Right lobe of liver (tissue), 6 donors: ENCODE measurements around the gene GTF3C1. TPM values are rescaled to one million over a fixed set of nuclear protein-coding genes. Genes with fewer than 3 reads are reported as not detected.

Experiments
- ATAC-seq, 4 donors: fragments of 200-7000 bp; cut with Tn5 transposase; one replicate each; pipeline ENCODE4 v1.9.1; 2020; ENCODE audit warnings: mild to moderate bottlenecking in 4 of 4, moderate library complexity in 4 of 4
- DNase-seq, 3 donors: peaks; one replicate each; pipeline ENCODE4 v3.0.0-alpha.2; 2020
- H3K27ac ChIP-seq, 3 donors: fragments of 200-600 bp; one replicate each; pipeline ENCODE4 v1.8.0; 2022
- H3K27me3 ChIP-seq, 2 donors: fragments of 200-600 bp; one replicate each; pipeline ENCODE4 v1.8.0; 2022
- H3K36me3 ChIP-seq, 4 donors: fragments of 200-600 bp; sonication (generic) in 1 of 4; one replicate each; pipeline versions ENCODE4 v1.5.1 to v1.8.0; 2017 to 2022; ENCODE audit warnings: control low read depth in 1 of 4
- H3K4me1 ChIP-seq, 4 donors: fragments of 200-600 bp; sonication (generic) in 1 of 4; one replicate each; pipeline versions ENCODE4 v1.5.1 to v1.8.0; 2017 to 2022; ENCODE audit warnings: control low read depth in 1 of 4
- H3K4me3 ChIP-seq, 3 donors: fragments of 200-600 bp; one replicate each; pipeline ENCODE4 v1.8.0; 2022
- H3K9me3 ChIP-seq, 4 donors: fragments of 200-600 bp; sonication (generic) in 1 of 4; one replicate each; pipeline versions ENCODE4 v1.5.1 to v1.8.0; 2017 to 2022; ENCODE audit warnings: control low read depth in 1 of 4
- CTCF ChIP-seq, 4 donors: fragments of 200-600 bp in 3 of 4; fragments of 450-650 bp in 1 of 4; IDR thresholded peaks; one replicate each; pipeline versions ENCODE4 v1.5.1 to v1.8.0; 2016 to 2022; ENCODE audit warnings: antibody characterized with exemption in 4 of 4, mild to moderate bottlenecking in 2 of 4
- POLR2A ChIP-seq: fragments of 450-650 bp; IDR thresholded peaks from one replicate; pipeline ENCODE4 v1.6.1; 2017; ENCODE audit warnings: antibody characterized with exemption, mild to moderate bottlenecking
- WGBS: methylation state at CpG from one replicate; pipeline ENCODE4 v1.1.6; 2018; ENCODE audit warnings: low coverage, low lambda C conversion rate; ENCODE audit not compliant: insufficient coverage; ENCODE audit errors: missing lambda C conversion rate; 5-methylcytosine and 5-hydroxymethylcytosine counted together
- intact Hi-C, 2 donors: fragments of 100-400 bp; cut with DNase I; formaldehyde crosslinking; loops; one replicate each; pipeline versions ENCODE4 v1.11.2 to v1.14.1; 2022
- total RNA-seq, 6 experiments: library from RNA; depleted of rRNA in 2 of 6; stranded (reverse); fragments of >200 nt in 2 of 6; fragmentation: NEBNext Ultra II Directional in 3 of 6; extraction: Animal tissue kit (Norgen Biotek cat#: 25700) in 3 of 6; gene quantifications; one replicate each; pipeline versions ENCODE4 v1.1.0 to v1.2.4, GENCODE V29; 2016 to 2023
- donor health status: DM: no; HTN: yes; CAD: no.
- donor health status: DM: no; HTN: no; CAD: no.
- donor health status: DM: no; HTN: no; CAD: no.
- donor health status: DM: no; HTN: yes; CAD: no.
- donor health status: DM: no; HTN: yes; CAD: no.

Gene GTF3C1
- total RNA-seq, 6 experiments from 2014 or later: 25.3 to 53.3 (median 26.9) TPM

GRCh38 chr16:27588057-27588456 lies 38.3 kb upstream of the GTF3C1 start:
- Histone ChIP-seq H3K4me1 (no peaks in the 10 kb centered on the region), H3K36me3 (no peaks in the 10 kb centered on the region), H3K4me3 (no peak overlapping the region), H3K27me3 (no peaks in the 10 kb centered on the region), H3K9me3 (no peaks in the 10 kb centered on the region), H3K27ac (no peak overlapping the region)
- 100% methylated on average over 3 of the region's 3 CpGs for WGBS
- ATAC-seq (no peak), DNase-seq (no peak)
- TF ChIP-seq POLR2A: no peak
- TF ChIP-seq CTCF (IDR thresholded peaks at IDR 0.05): no peak
- intact Hi-C loops: no loop called here

GRCh38 chr16:27586711-27587110 lies 37.0 kb upstream of the GTF3C1 start:
- no peaks in the 10 kb centered on the region for H3K4me1 ChIP-seq
- H3K4me3 ChIP-seq: no peak overlapping the region
- TF ChIP-seq POLR2A (no peak), CTCF (IDR thresholded peaks at IDR 0.05) (no peak)
- H3K27ac ChIP-seq: no peak overlapping the region
- intact Hi-C loops: no loop called here
- no peaks in the 10 kb centered on the region for H3K27me3 ChIP-seq
- no peaks in the 10 kb centered on the region for H3K36me3 ChIP-seq
- H3K9me3 ChIP-seq: no peaks in the 10 kb centered on the region
- no peak for ATAC-seq
- WGBS: 54% methylated on average over 7 of the region's 8 CpGs
- DNase-seq: no peak

- intact Hi-C loops: no loop called here
- no peaks in the 10 kb centered on the region for H3K4me1 ChIP-seq
- no peaks in the 10 kb centered on the region for H3K27me3 ChIP-seq
- WGBS: 96% methylated on average over 4 of the region's 5 CpGs
- H3K4me3 ChIP-seq: no peak overlapping the region
- no peak for ATAC-seq
- no peak for DNase-seq
- H3K9me3 ChIP-seq: no peaks in the 10 kb centered on the region
- no peak overlapping the region for H3K27ac ChIP-seq
- TF ChIP-seq CTCF (IDR thresholded peaks at IDR 0.05): no peak
- TF ChIP-seq POLR2A: no peak
- H3K36me3 ChIP-seq: no peaks in the 10 kb centered on the region
Observed at GRCh38 chr16:27585200-27585599, 35.5 kb upstream of the GTF3C1 start.

- DNase-seq (no peak), ATAC-seq (no peak)
- no peak overlapping the region for H3K4me3 ChIP-seq
- H3K27ac ChIP-seq: no peak overlapping the region
- no peaks in the 10 kb centered on the region for H3K27me3 ChIP-seq
- no peaks in the 10 kb centered on the region for H3K4me1 ChIP-seq
- intact Hi-C loops: no loop called here
- no peaks in the 10 kb centered on the region for H3K9me3 ChIP-seq
- no CpG with 5 or more reads among the region's 1 CpG for WGBS
- H3K36me3 ChIP-seq: no peaks in the 10 kb centered on the region
- TF ChIP-seq CTCF (IDR thresholded peaks at IDR 0.05): no peak
- TF ChIP-seq POLR2A: no peak
Observed at GRCh38 chr16:27583634-27584033, 33.9 kb upstream of the GTF3C1 start.

GRCh38 chr16:27582883-27583282 lies 33.2 kb upstream of the GTF3C1 start:
- H3K4me1 ChIP-seq: no peaks in the 10 kb centered on the region
- TF ChIP-seq POLR2A: no peak
- TF ChIP-seq CTCF (IDR thresholded peaks at IDR 0.05): no peak
- DNase-seq (no peak), ATAC-seq (no peak)
- intact Hi-C loops: no loop called here
- 38% methylated on average over 2 of the region's 2 CpGs for WGBS
- no peak overlapping the region for H3K27ac ChIP-seq
- no peaks in the 10 kb centered on the region for H3K9me3 ChIP-seq
- H3K27me3 ChIP-seq: no peaks in the 10 kb centered on the region
- H3K4me3 ChIP-seq: no peak overlapping the region
- H3K36me3 ChIP-seq: no peaks in the 10 kb centered on the region
